Kidney glomerular epithelial cell (primary cell): ENCODE data around the gene QRICH1.
"Not testable (repeated sequence)": the region's sequence is repeated elsewhere in the genome, so short reads cannot be mapped to it uniquely, and the experiment has no call there.

Source experiments
- DNase-seq: peaks from one replicate; lab custom pipeline; 2025; lab: John Stamatoyannopoulos, UW

QRICH1 gene

GRCh38 chr3:49017229-49017970, 76.5 kb downstream of the QRICH1 start:
- no peak for DNase-seq

- no peak for DNase-seq
These were observed 77.2 kb downstream of the QRICH1 start for GRCh38 chr3:49016414-49017228.

GRCh38 chr3:49015765-49016164, 78.1 kb downstream of the QRICH1 start:
- no peak for DNase-seq

- no peak for DNase-seq
These were observed 78.8 kb downstream of the QRICH1 start for GRCh38 chr3:49015072-49015471.

- DNase-seq, result peak; percentile 23
These were observed 79.9 kb downstream of the QRICH1 start for GRCh38 chr3:49013738-49014660.

- DNase-seq, result no peak
These were observed 80.6 kb downstream of the QRICH1 start for GRCh38 chr3:49013113-49013737.

DNA sequence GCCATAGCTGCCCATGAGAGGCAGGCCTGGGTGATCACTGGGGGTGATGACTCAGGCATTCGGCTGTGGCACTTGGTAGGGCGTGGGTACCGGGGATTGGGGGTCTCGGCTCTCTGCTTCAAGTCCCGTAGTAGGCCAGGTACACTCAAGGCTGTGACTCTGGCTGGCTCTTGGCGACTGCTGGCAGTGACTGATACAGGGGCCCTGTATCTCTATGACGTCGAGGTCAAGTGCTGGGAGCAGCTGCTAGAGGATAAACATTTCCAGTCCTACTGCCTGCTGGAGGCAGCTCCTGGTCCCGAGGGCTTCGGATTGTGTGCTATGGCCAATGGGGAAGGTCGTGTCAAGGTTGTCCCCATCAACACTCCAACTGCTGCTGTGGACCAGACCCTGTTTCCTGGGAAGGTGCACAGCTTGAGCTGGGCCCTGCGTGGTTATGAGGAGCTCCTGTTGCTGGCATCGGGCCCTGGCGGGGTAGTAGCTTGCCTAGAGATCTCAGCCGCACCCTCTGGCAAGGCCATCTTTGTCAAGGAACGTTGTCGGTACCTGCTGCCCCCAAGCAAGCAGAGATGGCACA, 81.3 kb downstream of the QRICH1 start:
- DNase-seq, result no peak

DNA sequence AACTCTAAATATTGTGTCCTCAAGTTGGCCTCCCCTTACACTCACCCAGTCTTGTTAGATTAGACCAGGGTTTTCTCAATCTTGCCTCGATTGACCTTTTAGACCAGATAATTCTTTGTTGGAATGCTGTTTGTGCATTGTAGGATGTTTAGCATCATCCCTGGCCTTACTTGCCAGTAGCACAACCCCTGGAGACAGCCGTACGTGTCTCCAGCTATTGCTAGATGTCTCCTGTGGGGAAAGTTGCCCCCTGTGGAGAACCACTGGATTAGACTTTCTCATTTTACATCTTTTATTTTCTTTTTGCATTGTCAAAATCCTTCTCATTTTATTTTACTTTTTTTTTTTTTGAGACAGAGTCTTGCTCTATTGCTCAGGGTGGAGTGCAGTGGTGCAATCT, 84.5 kb downstream of the QRICH1 start:
- DNase-seq, result no peak

- DNase-seq, result not testable (repeated sequence)
These were observed 85.2 kb downstream of the QRICH1 start for GRCh38 chr3:49008627-49009026.

DNA sequence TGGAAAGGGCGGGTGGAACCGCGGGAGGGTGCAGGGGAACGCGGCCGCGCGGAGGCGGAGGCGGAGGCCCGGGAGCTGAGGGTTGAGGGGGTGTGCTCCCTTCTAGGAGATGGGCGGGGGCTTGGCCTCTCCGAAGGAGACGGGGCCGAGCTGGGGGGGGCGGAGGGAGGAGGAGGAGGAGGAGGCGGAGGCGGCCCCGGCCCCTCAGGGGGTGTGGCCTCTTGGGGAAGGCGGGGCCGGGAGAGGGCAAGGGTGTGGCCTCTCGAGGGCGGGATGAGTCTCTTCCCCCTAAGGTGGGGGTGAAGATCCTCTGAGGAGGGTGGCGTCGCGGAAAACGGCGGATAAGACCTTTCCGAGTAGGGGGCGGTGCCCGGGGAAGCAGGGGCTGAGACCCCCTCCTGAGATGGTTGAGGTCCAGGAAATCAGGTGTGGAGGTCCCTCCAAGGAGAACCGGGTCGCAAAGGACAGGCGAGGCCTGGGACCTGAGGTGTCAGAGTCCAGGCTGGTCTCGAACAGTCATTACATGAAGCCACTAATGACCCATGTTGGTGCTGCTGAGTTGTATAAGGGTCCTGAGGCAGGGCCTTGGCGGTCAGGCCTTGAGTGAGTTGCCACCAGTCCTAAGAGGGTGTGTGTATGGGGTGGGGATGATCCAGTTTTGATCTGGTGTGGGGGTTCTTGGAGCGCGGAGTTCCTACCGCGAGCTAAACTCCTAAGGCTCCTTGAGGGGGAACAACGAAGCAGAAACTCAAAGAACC, 85.9 kb downstream of the QRICH1 start:
- peak; percentile 71 for DNase-seq

- DNase-seq, result peak; percentile 96
These were observed 86.7 kb downstream of the QRICH1 start, which contains the start of gene WDR6 for GRCh38 chr3:49007068-49007770. Gene WDR6, plus strand, starts transcription at chr3:49007391. Its CDS starts 41 bp downstream, at chr3:49007432.

DNA sequence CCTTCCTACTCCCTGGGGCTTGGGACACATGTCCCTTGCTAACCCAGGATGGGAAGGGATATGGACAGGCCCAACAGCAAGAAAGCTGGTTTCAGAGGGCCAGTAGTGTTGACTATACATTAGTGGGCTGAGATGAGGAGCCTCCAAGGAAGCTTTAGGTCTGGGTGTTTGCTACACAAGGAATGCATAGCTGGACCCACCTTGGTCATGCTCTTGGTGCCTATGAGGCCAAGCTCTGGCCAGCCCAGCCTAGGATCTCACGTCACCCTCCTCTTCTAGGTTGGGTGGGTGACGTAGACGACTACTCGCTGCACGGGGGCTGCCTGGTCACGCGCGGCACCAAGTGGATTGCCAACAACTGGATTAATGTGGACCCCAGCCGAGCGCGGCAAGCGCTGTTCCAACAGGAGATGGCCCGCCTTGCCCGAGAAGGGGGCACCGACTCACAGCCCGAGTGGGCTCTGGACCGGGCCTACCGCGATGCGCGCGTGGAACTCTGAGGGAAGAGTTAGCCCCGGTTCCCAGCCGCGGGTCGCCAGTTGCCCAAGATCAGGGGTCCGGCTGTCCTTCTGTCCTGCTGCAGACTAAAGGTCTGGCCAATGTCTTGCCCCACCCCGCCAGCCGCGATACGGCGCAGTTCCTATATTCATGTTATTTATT, 87.3 kb downstream of the QRICH1 start:
- DNase-seq, result no peak

GRCh38 chr3:49005998-49006397, 87.9 kb downstream of the QRICH1 start:
- DNase-seq, result no peak

DNA sequence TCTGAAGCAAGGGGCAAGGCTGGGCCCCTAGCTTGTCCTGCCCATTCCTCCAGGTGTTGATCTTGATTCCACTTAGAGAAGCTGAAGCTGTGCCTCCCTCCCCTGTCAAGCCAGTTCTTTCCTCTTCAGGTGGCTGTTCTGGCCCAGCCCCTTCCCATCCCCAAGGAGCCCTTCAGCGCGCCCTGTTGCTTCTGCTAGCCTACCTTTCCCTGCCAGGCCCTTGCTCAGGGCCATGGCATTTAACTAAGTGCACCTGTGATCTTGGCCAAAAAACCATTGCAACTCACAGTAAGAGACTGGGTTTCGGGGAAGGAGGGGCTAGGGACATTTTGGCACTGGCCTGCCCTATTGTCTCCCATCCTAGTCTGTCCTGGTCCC, 88.6 kb downstream of the QRICH1 start:
- DNase-seq, result no peak

DNA sequence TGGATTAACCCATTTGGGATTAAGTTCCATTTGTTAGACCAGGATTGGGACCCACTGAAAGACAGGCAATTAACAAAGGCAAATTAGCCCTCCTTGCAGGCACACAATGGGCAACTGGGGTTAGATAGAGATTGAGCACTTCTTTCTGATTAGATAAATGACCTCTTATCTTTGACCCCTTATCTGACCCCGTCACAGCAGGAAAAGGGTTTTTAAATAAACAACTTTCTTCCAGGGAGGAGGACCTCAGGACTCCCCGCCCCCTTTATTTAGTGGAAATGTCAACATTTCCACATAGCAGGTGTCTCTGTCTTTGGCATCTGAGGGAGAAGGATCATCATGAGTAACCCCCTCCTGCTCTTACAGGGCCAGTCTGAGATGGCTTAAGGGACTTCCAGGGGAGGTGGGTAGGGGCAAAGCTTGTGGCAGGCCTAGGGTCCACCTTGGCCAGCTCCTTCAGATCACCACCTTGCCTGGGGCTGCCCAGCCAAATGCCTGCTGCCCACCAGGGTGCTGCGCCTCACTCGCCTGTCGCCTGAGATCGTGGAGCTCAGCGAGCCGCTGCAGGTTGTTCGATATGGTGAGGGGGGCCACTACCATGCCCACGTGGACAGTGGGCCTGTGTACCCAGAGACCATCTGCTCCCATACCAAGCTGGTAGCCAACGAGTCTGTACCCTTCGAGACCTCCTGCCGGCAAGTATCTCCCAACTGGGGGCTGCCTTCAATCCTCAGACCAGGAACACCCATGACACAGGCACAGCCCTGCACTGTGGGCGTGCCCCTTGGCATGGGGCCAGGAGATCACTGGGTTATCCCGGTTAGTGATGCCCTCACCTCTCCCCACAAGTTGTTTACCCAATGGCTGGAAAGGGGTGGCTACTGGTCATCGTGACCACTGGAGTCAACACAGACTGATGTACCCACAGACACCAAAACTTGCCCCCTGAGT, 89.2 kb downstream of the QRICH1 start:
- DNase-seq, result no peak

DNA sequence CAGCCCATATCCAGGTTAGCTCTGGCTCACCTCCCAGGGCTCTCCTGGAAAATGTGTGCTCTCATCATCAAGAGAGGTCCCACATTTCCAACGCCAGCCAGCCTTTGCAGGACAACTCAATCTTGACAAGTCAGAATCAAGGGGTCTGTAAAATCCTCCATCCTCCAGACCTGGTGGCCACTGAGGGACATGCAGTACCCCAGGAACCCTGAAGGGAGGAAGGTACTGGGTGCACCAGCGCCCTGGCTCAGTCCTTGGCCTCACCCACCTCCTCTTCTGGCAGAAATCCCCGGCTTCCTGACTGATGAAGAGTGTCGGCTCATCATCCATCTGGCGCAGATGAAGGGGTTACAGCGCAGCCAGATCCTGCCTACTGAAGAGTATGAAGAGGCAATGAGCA, 92.7 kb downstream of the QRICH1 start:
- DNase-seq, result no peak

DNA sequence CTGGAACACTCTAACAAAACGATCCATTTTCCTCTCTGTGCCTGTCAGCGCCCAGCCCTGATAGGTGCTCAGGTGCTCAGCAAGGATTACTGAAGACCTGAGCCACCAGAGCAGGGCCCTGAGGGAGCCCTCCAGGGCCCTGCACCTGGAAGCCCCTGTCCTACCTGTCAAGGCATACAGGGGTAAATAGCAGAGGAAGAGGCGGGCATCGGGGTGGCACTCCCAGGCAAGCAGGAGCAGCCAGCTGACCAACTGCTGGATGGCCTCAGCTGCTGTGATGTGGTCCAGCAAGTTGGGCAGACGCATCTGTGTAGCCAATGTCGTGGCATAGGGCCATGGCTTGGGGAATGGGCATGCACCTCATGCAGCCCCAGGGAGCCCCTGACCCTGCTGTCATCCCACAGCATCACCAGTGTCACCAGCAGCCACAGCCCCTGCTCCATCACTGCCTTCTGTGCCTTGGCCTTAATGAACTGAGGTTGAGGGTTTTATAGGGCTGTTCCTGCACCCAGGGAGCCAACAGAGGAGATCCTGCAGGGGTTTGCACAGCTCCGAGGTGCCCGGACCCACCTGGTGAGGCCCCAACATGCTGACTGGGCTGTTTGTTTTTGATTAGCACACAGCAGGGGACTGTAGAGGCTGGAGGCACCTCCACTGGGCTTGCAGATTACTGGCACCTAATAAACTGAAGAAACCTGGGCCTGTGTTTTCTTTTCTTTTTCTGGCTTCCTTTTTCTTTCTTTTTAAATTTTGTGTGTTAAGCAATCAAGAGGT, 94.6 kb downstream of the QRICH1 start:
- no peak for DNase-seq
